HCT116 (cell line): ENCODE measurements around the gene TRIM72. TPM values are rescaled to one million over a fixed set of nuclear protein-coding genes. Genes with fewer than 3 reads are reported as not detected.

Experiments
- ATAC-seq: fragments of 200-7000 bp; cut with Tn5 transposase; 2 replicates; pipeline ENCODE4 v1.9.1; 2020; ENCODE audit warnings: mild to moderate bottlenecking, moderate library complexity
- BruUV-seq: library from RNA; stranded (reverse); fragments of 400-500 nt; replicated peaks from 2 replicates; lab custom pipeline; 2021; lab: Mats Ljungman, UMichigan
- CTCF ChIA-PET: fragments of 300-600 bp; sonication (Branson Sonifier 250); formaldehyde crosslinking; loops from one replicate; lab custom pipeline; 2021; ENCODE audit warnings: antibody characterized with exemption; lab: Charles Lee
- POLR2A ChIA-PET: fragments of 300-600, 350-600 bp; sonication (Branson Sonifier 250); formaldehyde crosslinking; loops from one replicate; lab custom pipeline; 2021; ENCODE audit warnings: antibody characterized with exemption; lab: Charles Lee
- RAD21 ChIA-PET, 2 experiments: fragments of 300-600 bp; sonication (Branson Sonifier 250); formaldehyde crosslinking; loops; one replicate each; lab custom pipeline; 2023; ENCODE audit warnings: low total read pairs in 2 of 2; ENCODE audit not compliant: uncharacterized antibody in 2 of 2, unreplicated experiment in 2 of 2, low non-redundant PET in 1 of 2; lab: Charles Lee
- DNase-seq: peaks from one replicate; pipeline ENCODE4 v3.0.0-alpha.2; 2010; ENCODE audit warnings: low read depth, low spot score
- H2AFZ ChIP-seq: fragments of 200-600 bp; shearing (Covaris generic), sonication (generic); 2 replicates; pipeline ENCODE4 v1.6.1; 2017; ENCODE audit warnings: low read depth, mixed run types, mixed read lengths, antibody characterized with exemption, low read length; ENCODE audit not compliant: poor library complexity, severe bottlenecking
- H3K27ac ChIP-seq: 2 replicates; pipeline ENCODE4 v1.5.1; 2012; ENCODE audit warnings: low read depth, low read length
- H3K27me3 ChIP-seq: fragments of 200-600 bp; sonication (generic); 2 replicates; pipeline ENCODE4 v1.6.1; 2016; ENCODE audit warnings: mixed run types, low read length, mixed read lengths; ENCODE audit not compliant: insufficient read depth
- H3K36me3 ChIP-seq, 2 experiments: fragments of 200-500 bp in 1 of 2; fragments of 200-600 bp in 1 of 2; sonication (Bioruptor generic) in 1 of 2; sonication (generic) in 1 of 2; 2 replicates each; pipeline versions ENCODE4 v1.5.1 to v1.6.1; 2014 to 2016; ENCODE audit warnings: low read length in 2 of 2, inconsistent platforms in 1 of 2, mixed read lengths in 1 of 2, mixed run types in 1 of 2; ENCODE audit not compliant: insufficient read depth in 2 of 2, control insufficient read depth in 1 of 2
- H3K4me1 ChIP-seq, 2 experiments: fragments of 200-600 bp in 1 of 2; sonication (generic) in 1 of 2; 2 replicates each; pipeline versions ENCODE4 v1.5.1 to v1.6.1; 2012 to 2017; ENCODE audit warnings: low read length in 2 of 2, inconsistent platforms in 1 of 2, mild to moderate bottlenecking in 1 of 2, mixed read lengths in 1 of 2, mixed run types in 1 of 2, moderate library complexity in 1 of 2; ENCODE audit not compliant: insufficient read depth in 2 of 2, control insufficient read depth in 1 of 2
- H3K4me2 ChIP-seq: fragments of 200-600 bp; sonication (generic); 2 replicates; pipeline ENCODE4 v1.6.1; 2017; ENCODE audit warnings: mixed run types, low read length, mixed read lengths
- H3K4me3 ChIP-seq, 2 experiments: fragments of 200-600 bp in 1 of 2; sonication (generic) in 1 of 2; replicated peaks in 1 of 2; 2 replicates each; pipeline ENCODE4 v1.5.1; 2011 to 2016; ENCODE audit warnings: low read length in 2 of 2, control low read depth in 1 of 2, low read depth in 1 of 2, mild to moderate bottlenecking in 1 of 2, mixed read lengths in 1 of 2, mixed run types in 1 of 2
- H3K79me2 ChIP-seq: fragments of 200-600 bp; sonication (generic); 2 replicates; pipeline ENCODE4 v1.6.1; 2017; ENCODE audit warnings: mild to moderate bottlenecking, mixed run types, low read length, moderate library complexity, mixed read lengths; ENCODE audit not compliant: insufficient read depth
- H3K9ac ChIP-seq: fragments of 200-600 bp; sonication (generic); 2 replicates; pipeline ENCODE4 v1.6.1; 2016; ENCODE audit warnings: low read length, mixed read lengths
- H3K9me2 ChIP-seq: fragments of 200-600 bp; sonication (generic), shearing (Covaris generic); 2 replicates; pipeline ENCODE4 v1.6.1; 2017; ENCODE audit warnings: mixed run types, mild to moderate bottlenecking, moderate library complexity; ENCODE audit not compliant: insufficient read depth
- H3K9me3 ChIP-seq, 2 experiments: fragments of 200-500 bp in 1 of 2; fragments of 200-600 bp in 1 of 2; sonication (Bioruptor generic) in 1 of 2; sonication (generic) in 1 of 2; 2 replicates each; pipeline ENCODE4 v1.6.1; 2014 to 2017; ENCODE audit warnings: low read length in 2 of 2, mixed read lengths in 2 of 2, inconsistent platforms in 1 of 2, low read depth in 1 of 2, mild to moderate bottlenecking in 1 of 2, mixed run types in 1 of 2, moderate library complexity in 1 of 2; ENCODE audit not compliant: control insufficient read depth in 1 of 2, insufficient read depth in 1 of 2
- H4K20me1 ChIP-seq: fragments of 200-600 bp; sonication (generic), shearing (Covaris generic); 2 replicates; pipeline ENCODE4 v1.6.1; 2017; ENCODE audit warnings: mixed run types, mild to moderate bottlenecking, moderate library complexity; ENCODE audit not compliant: insufficient read depth
- ATF3 ChIP-seq: IDR thresholded peaks from 2 replicates; pipeline ENCODE4 v1.6.1; 2012
- CEBPB ChIP-seq: IDR thresholded peaks from 2 replicates; pipeline ENCODE4 v1.6.1; 2012; ENCODE audit warnings: low read depth
- EGR1 ChIP-seq: IDR thresholded peaks from 2 replicates; pipeline ENCODE4 v1.6.1; 2012; ENCODE audit warnings: low read depth
- ELF1 ChIP-seq: IDR thresholded peaks from 2 replicates; pipeline ENCODE4 v1.6.1; 2012; ENCODE audit warnings: low read depth, borderline replicate concordance
- EZH2phosphoT487 ChIP-seq: fragments of 200-600 bp; IDR thresholded peaks from 2 replicates; pipeline ENCODE4 v1.6.1; 2018; ENCODE audit warnings: antibody characterized with exemption, borderline replicate concordance
- FOSL1 ChIP-seq: IDR thresholded peaks from 2 replicates; pipeline ENCODE4 v1.6.1; 2012; ENCODE audit warnings: low read depth
- JUND ChIP-seq: IDR thresholded peaks from 2 replicates; pipeline ENCODE4 v1.6.1; 2012
- POLR2A ChIP-seq: IDR thresholded peaks from 2 replicates; pipeline ENCODE4 v1.7.0; 2011; ENCODE audit warnings: borderline replicate concordance; ENCODE audit not compliant: insufficient read depth, insufficient read length; ENCODE audit errors: extremely low read depth
- POLR2AphosphoS5 ChIP-seq: IDR thresholded peaks from 2 replicates; pipeline ENCODE4 v1.6.1; 2011; ENCODE audit warnings: mild to moderate bottlenecking, low read depth, low read length, moderate library complexity
- RAD21 ChIP-seq: IDR thresholded peaks from 2 replicates; pipeline ENCODE4 v1.6.1; 2012; ENCODE audit warnings: low read depth, mild to moderate bottlenecking
- REST ChIP-seq: IDR thresholded peaks from 2 replicates; pipeline ENCODE4 v1.6.1; 2012; ENCODE audit warnings: low read depth
- SP1 ChIP-seq: IDR thresholded peaks from 2 replicates; pipeline ENCODE4 v1.6.1; 2012; ENCODE audit warnings: low read depth
- SRF ChIP-seq: IDR thresholded peaks from 2 replicates; pipeline ENCODE4 v1.6.1; 2012; ENCODE audit warnings: low read depth
- TCF7L2 ChIP-seq: IDR thresholded peaks from 2 replicates; pipeline ENCODE4 v1.7.0; 2011; ENCODE audit warnings: borderline replicate concordance, inconsistent platforms; ENCODE audit not compliant: insufficient read depth, insufficient read length; ENCODE audit errors: extremely low read depth
- YY1 ChIP-seq: IDR thresholded peaks from 2 replicates; pipeline ENCODE4 v1.6.1; 2011; ENCODE audit warnings: low read length, low read depth, moderate library complexity, mild to moderate bottlenecking; ENCODE audit not compliant: insufficient replicate concordance; ENCODE audit errors: extremely low read depth
- ZBTB33 ChIP-seq: IDR thresholded peaks from 2 replicates; pipeline ENCODE4 v1.6.1; 2011; ENCODE audit warnings: mild to moderate bottlenecking, low read length, moderate library complexity; ENCODE audit not compliant: insufficient replicate concordance; ENCODE audit errors: extremely low read depth
- ZFX ChIP-seq: fragments of 450-650 bp; IDR thresholded peaks from 2 replicates; pipeline ENCODE4 v1.6.1; 2017
- ZNF274 ChIP-seq: fragments of 200-500 bp; sonication (Bioruptor generic); IDR thresholded peaks from 2 replicates; pipeline ENCODE4 v1.6.1; 2014; ENCODE audit warnings: mild to moderate bottlenecking, low read depth, low read length, inconsistent platforms
- intact Hi-C: fragments of 100-400 bp; cut with micrococcal nuclease; formaldehyde crosslinking; loops from 2 replicates; pipeline ENCODE4 v1.10.0; 2022
- total RNA-seq: library from RNA; stranded (reverse); gene quantifications from one replicate; pipeline ENCODE4 v1.2.1, GENCODE V29; 2021; ENCODE audit not compliant: unreplicated experiment

Gene TRIM72
- total RNA-seq, 1 experiment from 2014 or later, result 43.8 TPM

- no peak overlapping the region for H2AFZ ChIP-seq
- H3K9ac ChIP-seq, result no peak overlapping the region
- intact Hi-C loops, result no loop called here
- peaks cover 57% of the 10 kb centered on the region for H3K79me2 ChIP-seq
- no peaks in the 10 kb centered on the region for H3K9me2 ChIP-seq
- DNase-seq, result no peak
- no peaks in the 10 kb centered on the region for H3K27me3 ChIP-seq
- RAD21 ChIA-PET, result no interaction called here
- no peak overlapping the region for H3K4me3 ChIP-seq
- no peak overlapping the region for H3K4me2 ChIP-seq
- no TSS peak for BruUV-seq
- POLR2A ChIA-PET, result no interaction called here
- H3K9me3 ChIP-seq, result no peaks in the 10 kb centered on the region
- peaks cover 52 to 83% of the 10 kb centered on the region in 2 experiments for H3K36me3 ChIP-seq
- peaks cover 42% of the 10 kb centered on the region; the same call in 1 of the 2 replicates for H4K20me1 ChIP-seq
- H3K27ac ChIP-seq, result no peak overlapping the region
- H3K4me1 ChIP-seq, result no peaks in the 10 kb centered on the region
- TF ChIP-seq EGR1 (no peak), YY1 (no peak), ZFX (no peak), ATF3 (no peak), EZH2phosphoT487 (no peak), SRF (no peak), RAD21 (no peak), ZNF274 (no peak), TCF7L2 (no peak), FOSL1 (no peak), CEBPB (no peak), JUND (no peak), POLR2A (no peak), SP1 (no peak), REST (no peak), POLR2AphosphoS5 (no peak), ELF1 (no peak), ZBTB33 (no peak)
- no peak for ATAC-seq
- CTCF ChIA-PET, result no interaction called here
These were observed 17.4 kb upstream of the TRIM72 start for GRCh38 chr16:31196324-31197088.
